Central memory CD8-positive, alpha-beta T cell (primary cell): ENCODE results near the gene NTF4.

Source experiments
- ATAC-seq: fragments of 150-1000 bp; cut with Tn5 transposase; replicated peaks from 2 replicates; pipeline ENCODE4 v1.10.0; 2022; ENCODE audit warnings: mild to moderate bottlenecking, moderate FRiP score, moderate number of reproducible peaks; ENCODE audit not compliant: poor library complexity, severe bottlenecking; ENCODE audit errors: extremely low read depth
- DNase-seq, 2 donors: peaks; one replicate each; pipeline ENCODE4 v3.0.0; 2021; ENCODE audit warnings: low spot score in 2 of 2
- H3K27ac Mint-ChIP-seq: one replicate; pipeline ENCODE4 v1.8.0; 2022; ENCODE audit warnings: low read depth, mild to moderate bottlenecking, moderate library complexity, mixed read lengths
- H3K27me3 Mint-ChIP-seq: one replicate; pipeline ENCODE4 v1.8.0; 2022; ENCODE audit warnings: mixed read lengths
- H3K36me3 Mint-ChIP-seq: one replicate; pipeline ENCODE4 v1.8.0; 2022; ENCODE audit warnings: mild to moderate bottlenecking, moderate library complexity, mixed read lengths; ENCODE audit not compliant: insufficient read depth
- H3K4me1 Mint-ChIP-seq: one replicate; pipeline ENCODE4 v1.8.0; 2022; ENCODE audit warnings: mixed read lengths
- H3K4me3 Mint-ChIP-seq: one replicate; pipeline ENCODE4 v1.8.0; 2022; ENCODE audit warnings: mild to moderate bottlenecking, moderate library complexity, mixed read lengths
- H3K9me3 Mint-ChIP-seq: one replicate; pipeline ENCODE4 v1.8.0; 2022; ENCODE audit warnings: mixed read lengths

Gene NTF4

DNA sequence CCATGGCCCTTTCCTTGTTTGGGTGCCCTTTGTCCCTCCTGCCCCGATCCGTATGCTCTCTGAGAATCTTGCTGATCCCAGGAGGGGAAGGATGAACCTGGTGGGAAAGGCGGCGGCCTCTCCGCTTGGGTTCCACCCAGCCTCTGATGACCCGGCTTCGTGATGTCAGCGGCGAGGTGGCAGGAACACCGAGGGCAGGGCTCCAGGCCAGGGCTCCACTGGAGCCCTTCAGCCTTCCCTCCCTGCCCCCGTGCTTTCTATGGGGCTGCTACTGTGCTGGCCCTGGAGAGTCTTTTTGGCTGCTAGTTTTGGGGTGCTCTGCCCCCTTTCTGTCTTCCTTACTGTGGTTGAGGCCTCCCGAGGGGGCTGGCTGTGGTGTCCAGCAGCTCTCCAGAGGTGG is 37.7 kb upstream of the NTF4 start:
- Mint-ChIP-seq H3K36me3 (peaks cover 60% of the 10 kb centered on the region), H3K9me3 (no peaks in the 10 kb centered on the region), H3K4me3 (no peak overlapping the region), H3K4me1 (peaks cover 27% of the 10 kb centered on the region), H3K27ac (no peak overlapping the region), H3K27me3 (no peaks in the 10 kb centered on the region)
- no peak for DNase-seq
- ATAC-seq = no peak

DNA sequence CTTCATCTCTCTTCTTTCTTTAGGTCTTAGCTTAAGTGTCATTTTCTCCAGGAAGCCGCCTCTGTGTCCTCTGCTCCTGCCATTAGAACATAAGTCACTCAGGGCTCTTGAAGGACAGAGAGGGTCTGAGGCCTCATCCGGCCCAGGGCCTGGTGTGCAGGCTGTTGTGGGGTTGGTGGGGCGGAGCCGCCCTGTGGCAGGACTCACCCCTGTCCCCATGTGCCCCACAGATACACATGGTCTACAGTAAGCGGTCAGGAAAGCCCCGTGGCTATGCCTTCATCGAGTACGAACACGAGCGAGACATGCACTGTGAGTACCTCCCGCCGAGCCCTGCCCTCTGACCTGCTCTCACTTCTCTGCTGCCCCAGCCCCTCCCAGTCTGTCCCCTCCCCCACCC is 36.5 kb upstream of the NTF4 start:
- H3K9me3 Mint-ChIP-seq = no peaks in the 10 kb centered on the region
- H3K27me3 Mint-ChIP-seq = no peaks in the 10 kb centered on the region
- ATAC-seq = no peak
- no peak for DNase-seq
- H3K4me3 Mint-ChIP-seq = no peak overlapping the region
- peak overlapping the region; percentile 81 for H3K27ac Mint-ChIP-seq
- peaks cover 17% of the 10 kb centered on the region for H3K4me1 Mint-ChIP-seq
- H3K36me3 Mint-ChIP-seq = peaks cover 61% of the 10 kb centered on the region

DNA sequence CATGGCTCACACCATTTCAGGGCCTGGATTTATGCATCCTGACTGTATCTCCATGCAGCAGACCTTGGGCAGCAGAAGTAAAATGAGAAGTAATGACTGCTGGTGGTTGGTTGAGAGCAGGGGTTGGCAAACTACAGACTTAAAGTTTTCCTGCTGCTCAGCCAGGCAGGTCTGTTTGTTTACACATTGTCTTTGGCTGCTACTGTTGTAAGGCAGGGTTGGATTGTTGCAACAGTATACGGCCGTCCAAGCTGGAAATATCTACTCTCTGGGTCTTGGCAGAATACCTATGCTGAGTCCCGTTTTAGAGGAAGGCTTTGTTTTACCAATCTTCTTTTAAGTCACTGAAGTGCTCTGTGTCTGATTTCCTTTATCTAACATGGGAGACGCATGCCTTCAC is 34.2 kb upstream of the NTF4 start:
- Mint-ChIP-seq H3K36me3 (peaks cover 65% of the 10 kb centered on the region), H3K27ac (no peak overlapping the region), H3K4me1 (peaks cover 20% of the 10 kb centered on the region), H3K4me3 (no peak overlapping the region), H3K27me3 (no peaks in the 10 kb centered on the region), H3K9me3 (no peaks in the 10 kb centered on the region)
- DNase-seq (no peak), ATAC-seq (no peak)

DNA sequence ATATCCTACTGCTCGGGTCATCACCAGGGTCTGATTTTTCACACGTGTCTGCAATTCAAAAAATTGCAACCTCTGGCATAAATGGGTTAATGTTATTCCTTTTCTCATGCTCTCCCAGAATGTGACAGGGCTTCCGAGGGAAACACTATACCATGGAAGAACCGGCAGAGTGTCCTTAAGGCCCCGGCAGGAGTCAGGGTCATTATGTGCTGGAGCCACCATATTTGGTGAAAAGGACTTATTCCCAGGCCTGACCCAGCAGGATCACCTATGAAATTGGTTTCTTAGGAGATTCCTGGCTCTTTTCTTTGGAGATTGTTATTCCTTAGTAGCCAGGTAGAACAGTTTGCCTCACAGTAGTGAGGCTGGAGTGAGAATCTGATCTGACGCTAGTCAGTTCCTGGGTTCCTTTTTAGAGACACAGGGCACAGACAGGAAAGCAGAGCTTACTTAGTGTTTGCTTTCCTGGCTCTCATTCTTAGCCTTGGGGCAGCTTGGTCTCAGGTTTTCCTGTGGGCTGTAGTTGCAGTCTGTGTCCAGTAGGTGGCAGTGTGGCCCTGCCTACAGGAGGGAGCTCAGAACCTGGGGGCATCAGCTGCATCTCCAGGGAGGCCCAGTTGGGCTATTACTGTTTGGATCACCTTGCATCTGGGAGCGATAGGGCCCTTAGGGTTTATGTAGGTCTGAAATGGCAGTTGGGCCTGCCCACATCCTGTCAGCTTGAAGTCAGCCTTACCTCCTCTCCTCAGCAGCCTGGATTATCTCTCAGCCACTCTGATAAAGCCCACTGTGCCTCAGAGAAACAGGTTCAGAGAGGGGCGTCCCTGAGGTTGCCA is 33.1 kb upstream of the NTF4 start:
- Mint-ChIP-seq H3K27me3 (no peaks in the 10 kb centered on the region), H3K27ac (peak overlapping the region; percentile 29), H3K36me3 (peaks cover 65% of the 10 kb centered on the region), H3K4me3 (no peak overlapping the region), H3K4me1 (peaks cover 20% of the 10 kb centered on the region), H3K9me3 (no peaks in the 10 kb centered on the region)
- peak; percentile 69 to 73 for DNase-seq
- peak; percentile 76 for ATAC-seq

DNA sequence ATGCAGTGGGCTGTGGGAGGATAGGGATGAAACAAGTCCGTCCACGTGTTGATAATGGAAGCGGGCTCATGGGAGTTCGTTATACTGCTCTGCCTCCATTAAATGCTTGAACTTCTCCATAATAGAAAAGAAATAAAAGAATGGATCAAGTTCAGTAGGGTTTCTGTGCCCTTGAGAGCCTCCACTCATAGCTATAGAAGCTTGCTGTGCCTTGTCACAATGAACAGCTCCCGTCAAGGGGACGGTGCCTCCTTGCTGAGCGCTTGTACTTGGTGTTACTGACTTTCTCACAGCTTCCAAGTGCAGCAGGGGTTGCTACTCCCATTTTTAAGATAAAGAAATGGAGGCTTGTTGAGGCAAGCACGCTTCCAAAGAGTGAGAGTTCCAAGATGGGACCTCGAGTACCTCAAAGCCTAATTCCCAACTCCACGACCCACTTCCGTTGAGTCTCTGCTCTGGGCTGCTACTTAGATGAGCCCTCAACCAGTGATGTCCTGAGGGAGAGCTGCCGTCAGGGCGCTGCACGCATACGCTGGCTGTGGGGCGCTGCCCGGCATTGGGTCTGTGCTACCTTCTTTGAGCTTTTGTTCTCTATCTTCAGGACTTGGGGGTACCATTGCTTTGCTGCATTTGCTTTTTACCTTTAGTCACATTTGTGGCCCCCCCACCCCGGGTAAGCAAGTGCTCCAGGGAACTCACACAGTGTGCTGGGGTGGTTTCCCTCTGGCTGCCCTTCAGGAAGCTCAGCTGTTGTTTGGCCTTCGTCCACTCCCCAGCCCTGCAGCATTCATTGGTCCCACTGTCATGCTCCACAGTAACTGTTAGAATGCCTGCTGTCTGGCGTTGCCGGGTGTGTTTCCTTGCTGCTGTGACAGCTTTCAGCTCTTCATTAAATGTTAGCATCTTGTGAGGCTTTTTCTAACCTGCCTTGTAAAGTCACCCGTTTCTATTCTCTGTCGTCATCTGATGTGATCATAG is 30.2 kb upstream of the NTF4 start:
- H3K4me3 Mint-ChIP-seq = no peak overlapping the region
- peaks cover 26% of the 10 kb centered on the region for H3K4me1 Mint-ChIP-seq
- no peak for DNase-seq
- no peak overlapping the region for H3K27ac Mint-ChIP-seq
- H3K36me3 Mint-ChIP-seq = peaks cover 74% of the 10 kb centered on the region
- H3K27me3 Mint-ChIP-seq = no peaks in the 10 kb centered on the region
- ATAC-seq = no peak
- H3K9me3 Mint-ChIP-seq = no peaks in the 10 kb centered on the region

DNA sequence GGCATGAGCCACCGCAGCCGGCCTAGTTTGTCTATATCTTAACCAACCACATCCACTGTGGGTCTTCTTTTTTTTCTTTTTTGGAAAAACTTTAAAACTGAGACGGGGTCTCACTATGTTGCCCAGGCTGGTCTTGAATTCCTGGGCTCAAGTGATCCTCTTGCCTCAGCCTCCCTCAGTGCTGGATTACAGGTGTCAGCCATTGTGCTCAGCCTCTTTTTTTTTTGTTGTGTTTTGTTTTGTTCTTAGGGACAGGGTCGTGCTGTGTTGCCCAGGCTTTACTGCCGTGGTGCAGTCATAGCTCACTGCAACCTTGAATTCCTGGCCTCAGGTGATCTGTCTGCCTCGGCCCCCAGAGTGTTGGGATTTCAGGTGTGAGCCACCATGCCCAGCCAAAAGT is 28.1 kb upstream of the NTF4 start:
- DNase-seq = no peak
- H3K4me3 Mint-ChIP-seq = no peak overlapping the region
- peaks cover 32% of the 10 kb centered on the region for H3K4me1 Mint-ChIP-seq
- no peaks in the 10 kb centered on the region for H3K27me3 Mint-ChIP-seq
- H3K27ac Mint-ChIP-seq = no peak overlapping the region
- no peak for ATAC-seq
- H3K36me3 Mint-ChIP-seq = peaks cover 65% of the 10 kb centered on the region
- no peaks in the 10 kb centered on the region for H3K9me3 Mint-ChIP-seq

DNA sequence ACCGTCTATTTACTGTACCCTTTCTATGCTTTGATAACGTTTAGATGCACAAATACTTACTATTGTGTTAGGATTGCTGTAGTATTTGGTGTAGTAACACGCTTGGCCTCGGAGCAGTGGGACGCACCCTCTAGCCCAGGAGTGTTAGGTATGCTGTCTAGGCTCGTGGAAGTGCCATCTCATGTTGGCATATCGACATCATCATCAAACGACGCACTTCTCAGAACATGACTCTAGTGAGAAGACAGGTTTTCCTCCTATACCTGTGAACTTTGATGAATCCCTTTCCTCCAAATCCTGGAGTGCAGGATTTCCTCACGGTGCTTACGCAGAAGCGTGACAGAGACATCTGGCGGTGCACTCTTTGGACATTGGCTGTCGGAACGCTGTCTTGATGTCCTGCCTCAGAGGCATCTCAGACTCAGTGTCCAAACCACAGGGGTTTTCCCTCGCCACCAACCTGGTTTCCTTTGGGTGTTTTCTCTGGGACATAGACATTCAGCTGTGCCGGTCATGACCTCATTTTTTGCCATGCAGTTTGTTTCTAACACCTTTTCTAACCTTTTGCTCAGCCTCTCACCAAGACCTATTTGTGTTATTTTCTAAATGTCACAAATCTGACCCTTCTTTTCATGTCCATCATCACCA is 26.9 kb upstream of the NTF4 start:
- H3K27ac Mint-ChIP-seq = no peak overlapping the region
- no peaks in the 10 kb centered on the region for H3K27me3 Mint-ChIP-seq
- H3K4me1 Mint-ChIP-seq = peaks cover 41% of the 10 kb centered on the region
- H3K9me3 Mint-ChIP-seq = no peaks in the 10 kb centered on the region
- H3K4me3 Mint-ChIP-seq = no peak overlapping the region
- no peak for DNase-seq
- no peak for ATAC-seq
- peaks cover 60% of the 10 kb centered on the region for H3K36me3 Mint-ChIP-seq

DNA sequence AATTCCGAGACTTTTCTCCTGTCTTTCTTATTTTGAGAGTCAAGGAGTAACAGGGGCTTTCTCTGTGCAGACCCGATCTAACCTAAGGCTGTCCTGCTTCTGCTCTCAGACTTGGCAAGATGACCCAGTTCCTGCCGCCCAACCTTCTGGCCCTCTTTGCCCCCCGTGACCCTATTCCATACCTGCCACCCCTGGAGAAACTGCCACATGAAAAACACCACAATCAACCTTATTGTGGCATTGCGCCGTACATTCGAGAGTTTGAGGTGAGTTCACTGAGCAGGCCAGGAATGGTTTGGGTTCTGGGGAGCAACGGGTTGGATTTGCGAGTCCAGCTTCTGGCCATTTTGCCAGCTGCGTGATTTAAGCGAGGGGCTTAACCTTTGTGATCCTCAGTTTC is 21.7 kb upstream of the NTF4 start:
- H3K9me3 Mint-ChIP-seq = no peaks in the 10 kb centered on the region
- H3K4me1 Mint-ChIP-seq = peaks cover 41% of the 10 kb centered on the region
- H3K27ac Mint-ChIP-seq = peak overlapping the region; percentile 96
- no peaks in the 10 kb centered on the region for H3K27me3 Mint-ChIP-seq
- peaks cover 44% of the 10 kb centered on the region for H3K36me3 Mint-ChIP-seq
- H3K4me3 Mint-ChIP-seq = peak overlapping the region; percentile 94
- DNase-seq (no peak), ATAC-seq (no peak)

DNA sequence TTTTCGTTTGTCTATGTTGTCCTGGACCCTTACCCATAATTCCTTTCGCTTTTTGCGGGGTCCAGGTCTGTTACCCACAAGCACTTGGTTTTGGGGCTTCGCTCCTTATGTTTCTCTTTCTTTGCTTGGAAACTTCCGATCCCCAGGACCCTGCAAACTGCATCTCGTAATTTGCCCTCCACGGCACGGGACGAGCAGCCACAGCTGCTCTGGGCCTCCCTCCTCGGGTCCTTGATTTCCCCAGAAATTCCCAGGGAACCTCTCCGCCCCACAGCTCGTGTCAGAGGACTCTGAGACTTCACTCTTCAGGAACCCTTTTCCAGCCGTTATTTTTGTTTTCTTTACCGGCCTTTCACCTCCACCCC is 21.2 kb upstream of the NTF4 start:
- H3K4me1 Mint-ChIP-seq = peaks cover 37% of the 10 kb centered on the region

DNA sequence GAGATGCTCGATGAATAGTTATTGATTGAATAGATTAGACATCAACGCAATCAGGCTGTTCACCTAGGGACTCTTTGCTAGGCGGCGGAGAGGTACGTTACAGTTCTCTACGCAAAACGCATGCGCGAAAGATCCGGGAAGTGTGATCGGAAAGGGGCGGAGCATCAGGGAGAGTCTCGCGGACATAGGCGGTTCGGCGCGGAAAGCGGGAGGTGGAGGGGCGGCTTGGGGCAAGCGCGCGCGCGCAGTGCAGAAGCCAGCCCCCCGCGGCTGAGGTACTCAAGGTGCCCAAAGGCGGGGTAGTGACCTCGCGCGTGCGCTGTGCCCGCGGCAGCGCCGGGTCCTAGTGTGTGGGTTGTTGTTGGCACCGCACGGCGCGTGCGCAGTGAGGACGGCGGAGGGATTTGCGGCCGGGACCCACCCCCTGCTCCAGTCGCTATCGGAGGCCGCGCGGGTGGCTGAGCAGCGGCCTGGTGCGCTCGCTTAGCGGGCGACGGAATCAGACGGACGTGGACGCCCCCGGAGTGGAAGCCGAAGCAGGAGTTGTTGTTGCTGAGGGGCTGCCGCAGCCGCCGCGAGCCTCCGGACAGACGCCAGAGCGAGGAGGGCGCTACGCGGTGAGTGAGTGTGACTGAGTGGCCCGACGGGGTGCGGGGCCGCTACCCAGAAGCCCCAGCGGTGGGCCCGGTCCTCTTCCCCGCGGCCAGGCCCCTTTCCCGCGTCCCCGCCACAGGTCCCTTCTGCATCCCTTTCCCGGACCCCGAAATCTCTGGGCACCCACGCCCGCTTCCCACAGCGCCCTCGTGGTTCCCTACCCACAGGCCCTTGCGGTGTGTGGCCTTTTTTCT is 20.6 kb upstream of the NTF4 start, which contains the start of gene SNRNP70:
TSS of gene SNRNP70 (plus strand) at position 432 of the 848 bp plus-strand sequence. CDS start 964 bp downstream, outside the sequence.
- no peaks in the 10 kb centered on the region for H3K27me3 Mint-ChIP-seq
- H3K4me1 Mint-ChIP-seq = peaks cover 31% of the 10 kb centered on the region
- DNase-seq = peak; percentile 98 to 99
- no peaks in the 10 kb centered on the region for H3K9me3 Mint-ChIP-seq
- H3K4me3 Mint-ChIP-seq = peak within 1 kb of the TSS; percentile 94
- peak; percentile 93 for ATAC-seq
- H3K36me3 Mint-ChIP-seq = peaks cover 34% of the 10 kb centered on the region
- H3K27ac Mint-ChIP-seq = peak within 1 kb of the TSS; percentile 96

More for the DNA sequence above, 21.2 kb upstream of the NTF4 start:
- ATAC-seq (no peak), DNase-seq (no peak)
- peaks cover 40% of the 10 kb centered on the region for H3K36me3 Mint-ChIP-seq
- no peaks in the 10 kb centered on the region for H3K9me3 Mint-ChIP-seq
- peak overlapping the region; percentile 94 for H3K4me3 Mint-ChIP-seq
- H3K27ac Mint-ChIP-seq = peak overlapping the region; percentile 96
- H3K27me3 Mint-ChIP-seq = no peaks in the 10 kb centered on the region

DNA sequence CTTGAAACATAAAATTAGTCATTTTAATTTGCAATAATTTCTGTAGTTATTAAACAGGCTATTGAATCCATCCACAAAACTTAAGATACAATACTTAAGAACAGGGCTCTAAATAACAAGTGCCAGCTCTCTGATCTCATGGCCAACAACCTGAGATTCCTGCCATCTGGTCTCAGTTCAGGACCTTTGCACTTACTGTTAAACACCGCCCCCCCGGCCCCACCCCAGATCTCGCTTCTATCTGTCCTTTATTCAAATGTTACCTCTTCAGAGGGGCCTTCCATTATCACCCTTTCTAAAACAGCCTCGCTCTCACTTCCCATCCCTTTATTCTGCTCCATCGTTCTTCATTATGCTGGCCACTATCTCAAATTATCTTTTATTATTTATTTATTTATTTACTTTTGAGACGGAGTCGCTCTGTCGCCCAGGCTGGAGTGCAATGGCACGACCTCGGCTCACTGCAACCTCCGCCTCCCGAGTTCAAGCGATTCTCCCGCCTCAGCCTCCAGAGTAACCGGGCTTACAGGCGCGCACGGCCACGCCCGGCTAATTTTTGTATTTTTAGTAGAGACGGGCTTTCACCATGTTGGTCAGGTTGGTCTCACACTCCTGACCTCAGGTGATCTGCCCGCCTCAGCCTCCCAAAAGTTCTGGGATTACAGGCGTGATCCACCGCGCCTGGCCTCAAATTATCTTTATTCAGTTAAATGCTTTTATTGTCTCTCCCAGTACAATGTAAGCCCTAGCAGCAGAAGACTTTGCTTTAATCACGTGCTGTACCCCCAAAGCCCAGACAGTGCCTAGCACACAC is 19.8 kb upstream of the NTF4 start:
- Mint-ChIP-seq H3K4me1 (peaks cover 27% of the 10 kb centered on the region), H3K4me3 (peak overlapping the region; percentile 94), H3K27ac (peak overlapping the region; percentile 96), H3K27me3 (no peaks in the 10 kb centered on the region), H3K36me3 (peaks cover 28% of the 10 kb centered on the region), H3K9me3 (no peaks in the 10 kb centered on the region)
- peak in 1 of 2 donors; percentile 24 for DNase-seq
- no peak for ATAC-seq
